Ascending aorta (tissue), 2 donors: ENCODE data around the gene CHGA. TPM values are rescaled to one million over a fixed set of nuclear protein-coding genes. Genes with fewer than 3 reads are reported as not detected.

ENCODE experiments used
- DNase-seq, 2 donors: peaks; one replicate each; pipeline ENCODE4 v3.0.0-alpha.2; 2019; ENCODE audit warnings: low spot score in 2 of 2
- H3K27ac ChIP-seq, 2 donors: fragments of 200-600 bp; sonication (generic); one replicate each; pipeline ENCODE4 v1.5.1; 2016 to 2017; ENCODE audit warnings: mild to moderate bottlenecking in 1 of 2
- H3K27me3 ChIP-seq: fragments of 200-600 bp; sonication (generic); one replicate; pipeline ENCODE4 v1.5.1; 2017
- H3K36me3 ChIP-seq, 2 donors: fragments of 200-600 bp; sonication (generic); one replicate each; pipeline ENCODE4 v1.5.1; 2016
- H3K4me1 ChIP-seq, 2 donors: fragments of 200-600 bp; sonication (generic); one replicate each; pipeline ENCODE4 v1.5.1; 2016 to 2017; ENCODE audit warnings: mild to moderate bottlenecking in 1 of 2
- H3K4me3 ChIP-seq, 2 donors: fragments of 200-600 bp; sonication (generic); one replicate each; pipeline ENCODE4 v1.5.1; 2016 to 2017; ENCODE audit warnings: mild to moderate bottlenecking in 1 of 2
- H3K9me3 ChIP-seq, 2 donors: fragments of 200-600 bp; sonication (generic); one replicate each; pipeline ENCODE4 v1.5.1; 2016
- CTCF ChIP-seq, 3 experiments: fragments of 200-600 bp in 2 of 3; fragments of 450-650 bp in 1 of 3; sonication (generic) in 2 of 3; IDR thresholded peaks; one replicate each; pipeline ENCODE4 v1.5.1; 2016 to 2019; ENCODE audit warnings: antibody characterized with exemption in 3 of 3, mild to moderate bottlenecking in 1 of 3, moderate library complexity in 1 of 3
- intact Hi-C: fragments of 100-400 bp; cut with DNase I; formaldehyde crosslinking; loops from one replicate; pipeline ENCODE4 v1.15.1; 2023
- total RNA-seq: library from RNA; depleted of rRNA; stranded (reverse); fragments of >200 nt; gene quantifications from one replicate; pipeline ENCODE4 v1.1.0, GENCODE V29; 2016

CHGA gene
- total RNA-seq, 1 donor from 2014 or later, result 0.32 TPM

- TF ChIP-seq CTCF (IDR thresholded peaks at IDR 0.05), result no peak
- Histone ChIP-seq H3K27me3 (no peaks in the 10 kb centered on the region), H3K36me3 (no peaks in the 10 kb centered on the region), H3K4me3 (no peak overlapping the region), H3K27ac (no peak overlapping the region), H3K9me3 (no peaks in the 10 kb centered on the region), H3K4me1 (no peaks in the 10 kb centered on the region)
- intact Hi-C loops, result no loop called here
- no peak for DNase-seq
Observed at GRCh38 chr14:92883066-92883465, 39.9 kb upstream of the CHGA start.

- H3K27me3 ChIP-seq, result no peaks in the 10 kb centered on the region
- intact Hi-C loops, result no loop called here
- H3K9me3 ChIP-seq, result no peaks in the 10 kb centered on the region
- no peaks in the 10 kb centered on the region for H3K4me1 ChIP-seq
- H3K27ac ChIP-seq, result no peak overlapping the region
- TF ChIP-seq CTCF (IDR thresholded peaks at IDR 0.05), result no peak
- no peak for DNase-seq
- no peak overlapping the region for H3K4me3 ChIP-seq
- H3K36me3 ChIP-seq, result no peaks in the 10 kb centered on the region
Observed at GRCh38 chr14:92884410-92884809, 38.5 kb upstream of the CHGA start.

- H3K36me3 ChIP-seq, result no peaks in the 10 kb centered on the region
Observed at GRCh38 chr14:92885279-92886061, 37.5 kb upstream of the CHGA start.

GRCh38 chr14:92886337-92886736 is 36.6 kb upstream of the CHGA start:
- Histone ChIP-seq H3K27me3 (no peaks in the 10 kb centered on the region), H3K27ac (no peak overlapping the region), H3K9me3 (no peaks in the 10 kb centered on the region), H3K36me3 (no peaks in the 10 kb centered on the region), H3K4me1 (no peaks in the 10 kb centered on the region), H3K4me3 (no peak overlapping the region)
- DNase-seq, result no peak
- TF ChIP-seq CTCF (IDR thresholded peaks at IDR 0.05), result no peak
- intact Hi-C loops, result no loop called here

More at GRCh38 chr14:92885279-92886061, 37.5 kb upstream of the CHGA start:
- Histone ChIP-seq H3K27ac (no peak overlapping the region), H3K4me1 (no peaks in the 10 kb centered on the region), H3K27me3 (no peaks in the 10 kb centered on the region), H3K9me3 (no peaks in the 10 kb centered on the region), H3K4me3 (no peak overlapping the region)
- DNase-seq, result no peak
- no peak for TF ChIP-seq CTCF (IDR thresholded peaks at IDR 0.05)
- intact Hi-C loops, result no loop called here

- no peaks in the 10 kb centered on the region for H3K4me1 ChIP-seq
- intact Hi-C loops, result no loop called here
- H3K36me3 ChIP-seq, result no peaks in the 10 kb centered on the region
- no peak overlapping the region for H3K27ac ChIP-seq
- H3K9me3 ChIP-seq, result no peaks in the 10 kb centered on the region
- H3K27me3 ChIP-seq, result no peaks in the 10 kb centered on the region
- no peak for DNase-seq
- no peak overlapping the region for H3K4me3 ChIP-seq
- TF ChIP-seq CTCF (IDR thresholded peaks at IDR 0.05), result no peak
Observed at GRCh38 chr14:92887157-92887556, 35.8 kb upstream of the CHGA start.
